ENCODE measurements around the gene COL6A2. TPM values are rescaled to one million over a fixed set of nuclear protein-coding genes. Genes with fewer than 3 reads are reported as not detected.
"Not testable (repeated sequence)": the region's sequence is repeated elsewhere in the genome, so short reads cannot be mapped to it uniquely, and the experiment has no call there.

Gene COL6A2
- total RNA-seq, 1 donor from 2014 or later, result 373 TPM

DNA sequence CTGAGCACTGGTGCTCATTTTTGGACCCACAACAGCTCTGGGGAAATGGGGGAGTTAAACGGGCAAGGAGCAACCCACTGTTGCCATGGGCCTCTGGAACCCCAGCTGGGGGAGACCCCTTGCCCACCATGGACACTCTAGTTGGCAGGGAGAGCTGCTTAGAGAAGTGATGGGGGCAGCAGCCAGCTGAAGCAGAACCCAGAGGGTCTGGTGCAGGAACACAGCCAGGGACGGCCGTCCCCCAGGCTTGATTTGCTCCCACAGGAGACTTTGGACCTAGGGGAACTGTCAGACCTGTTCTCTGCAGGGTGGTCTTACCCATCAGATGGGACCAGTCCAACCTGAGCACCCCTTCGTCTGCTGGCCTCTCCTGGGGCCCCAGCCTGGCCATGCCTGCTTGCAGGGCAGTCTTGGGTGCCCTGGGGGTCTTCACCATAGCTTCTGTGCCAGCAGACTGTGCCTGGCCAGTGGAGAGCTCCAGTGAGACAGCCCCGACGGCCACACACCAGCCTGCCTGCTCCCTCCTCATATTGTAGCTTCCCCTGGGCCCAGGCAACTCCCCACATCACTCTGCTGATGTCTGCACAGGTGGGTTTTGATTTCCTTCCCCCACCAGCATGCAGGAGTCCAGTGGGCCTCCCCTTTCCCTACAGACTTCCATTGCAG lies 75.1 kb downstream of the COL6A2 start:
- DNase-seq (ENCODE audit: low read depth), result no peak
- H3K36me3 ChIP-seq (ENCODE audit: control insufficient read depth, insufficient read depth, low read length), result no peaks in the 10 kb centered on the region
- no peak overlapping the region for H3K4me3 ChIP-seq (ENCODE audit: low read depth, low read length)
- TF ChIP-seq, protein P1, sequence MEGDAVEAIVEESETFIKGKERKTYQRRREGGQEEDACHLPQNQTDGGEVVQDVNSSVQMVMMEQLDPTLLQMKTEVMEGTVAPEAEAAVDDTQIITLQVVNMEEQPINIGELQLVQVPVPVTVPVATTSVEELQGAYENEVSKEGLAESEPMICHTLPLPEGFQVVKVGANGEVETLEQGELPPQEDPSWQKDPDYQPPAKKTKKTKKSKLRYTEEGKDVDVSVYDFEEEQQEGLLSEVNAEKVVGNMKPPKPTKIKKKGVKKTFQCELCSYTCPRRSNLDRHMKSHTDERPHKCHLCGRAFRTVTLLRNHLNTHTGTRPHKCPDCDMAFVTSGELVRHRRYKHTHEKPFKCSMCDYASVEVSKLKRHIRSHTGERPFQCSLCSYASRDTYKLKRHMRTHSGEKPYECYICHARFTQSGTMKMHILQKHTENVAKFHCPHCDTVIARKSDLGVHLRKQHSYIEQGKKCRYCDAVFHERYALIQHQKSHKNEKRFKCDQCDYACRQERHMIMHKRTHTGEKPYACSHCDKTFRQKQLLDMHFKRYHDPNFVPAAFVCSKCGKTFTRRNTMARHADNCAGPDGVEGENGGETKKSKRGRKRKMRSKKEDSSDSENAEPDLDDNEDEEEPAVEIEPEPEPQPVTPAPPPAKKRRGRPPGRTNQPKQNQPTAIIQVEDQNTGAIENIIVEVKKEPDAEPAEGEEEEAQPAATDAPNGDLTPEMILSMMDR (IDR thresholded peaks at IDR 0.05; ENCODE audit: insufficient read depth, low read length, poor library complexity, severe bottlenecking), result no peak
- H3K27me3 ChIP-seq (ENCODE audit: control insufficient read depth, insufficient read depth, low read length), result no peaks in the 10 kb centered on the region

DNA sequence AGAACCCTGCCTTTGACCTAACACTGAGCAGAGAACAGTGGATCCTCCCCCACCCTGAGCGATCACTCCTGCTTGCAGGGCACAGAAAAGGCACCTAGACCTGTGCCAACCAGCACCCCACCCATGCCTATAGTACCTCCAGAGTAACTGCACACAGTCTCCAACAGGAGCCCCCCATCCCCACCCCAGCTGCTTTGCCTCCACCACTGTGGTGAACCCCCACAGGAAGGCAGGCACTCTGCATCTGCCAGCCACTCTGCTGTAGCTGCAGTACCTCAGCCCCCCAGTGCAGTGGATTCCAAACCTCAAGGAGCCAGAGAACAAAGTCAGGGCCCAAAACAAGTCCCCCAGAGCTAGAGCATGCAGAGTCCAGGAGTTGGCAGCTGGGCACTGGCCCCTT lies 75.7 kb downstream of the COL6A2 start:
- no peak overlapping the region for H3K4me3 ChIP-seq (ENCODE audit: low read depth, low read length)
- H3K36me3 ChIP-seq (ENCODE audit: control insufficient read depth, insufficient read depth, low read length), result no peaks in the 10 kb centered on the region
- no peaks in the 10 kb centered on the region for H3K27me3 ChIP-seq (ENCODE audit: control insufficient read depth, insufficient read depth, low read length)
- TF ChIP-seq, protein P1 (IDR thresholded peaks at IDR 0.05; ENCODE audit: insufficient read depth, low read length, poor library complexity, severe bottlenecking), result no peak
- DNase-seq (ENCODE audit: low read depth), result no peak

DNA sequence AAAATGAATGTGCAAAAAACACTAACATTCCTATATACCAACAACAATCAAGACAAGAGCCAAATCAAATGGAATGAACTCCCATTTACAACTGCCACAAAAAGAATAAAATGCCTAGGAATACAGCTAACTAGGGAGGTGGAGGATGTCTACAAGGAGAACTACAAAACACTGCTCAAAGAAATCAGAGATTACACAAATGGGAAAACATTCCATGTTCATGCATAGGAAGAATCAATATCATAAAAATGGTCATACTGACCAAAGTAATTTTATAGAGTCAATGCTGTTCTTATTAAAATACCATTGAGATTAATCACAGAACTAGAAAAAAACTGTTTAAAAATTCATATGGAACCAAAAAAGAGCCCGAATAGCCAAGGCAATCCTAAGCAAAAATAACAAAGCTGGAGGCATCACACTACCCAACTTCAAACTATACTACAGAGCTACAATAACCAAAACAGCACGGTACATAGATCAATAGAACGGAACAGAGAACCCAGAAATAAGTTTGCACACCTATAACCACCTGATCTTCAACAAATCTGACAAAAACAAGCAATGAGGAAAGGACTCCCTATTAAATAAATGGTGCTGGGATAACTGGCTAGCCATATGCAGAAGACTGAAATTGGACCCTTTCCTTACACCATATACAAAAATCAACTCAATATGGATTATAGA lies 78.7 kb downstream of the COL6A2 start:
- H3K27me3 ChIP-seq (ENCODE audit: control insufficient read depth, insufficient read depth, low read length); H3K36me3 ChIP-seq (ENCODE audit: control insufficient read depth, insufficient read depth, low read length); DNase-seq (ENCODE audit: low read depth); H3K4me3 ChIP-seq (ENCODE audit: low read depth, low read length): not testable (repeated sequence)

DNA sequence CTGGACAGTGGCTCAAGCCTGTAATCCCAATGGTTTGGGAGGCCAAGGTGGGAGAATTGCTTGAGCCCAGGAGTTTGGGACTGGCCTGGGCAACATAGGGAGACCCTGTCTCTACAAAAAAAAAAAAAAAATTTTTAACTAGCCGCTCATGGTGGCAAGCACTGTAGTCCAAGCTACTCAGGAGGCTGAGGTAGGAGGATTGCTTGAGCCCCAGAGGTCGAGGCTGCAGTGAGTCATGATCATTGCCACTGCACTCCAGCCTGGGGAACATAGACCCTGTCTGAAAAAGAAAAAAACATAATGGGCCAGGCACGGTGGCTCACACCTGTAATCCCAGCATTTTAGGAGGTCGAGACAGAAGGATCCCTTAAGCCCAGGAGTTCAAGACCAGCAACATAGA lies 81.0 kb downstream of the COL6A2 start:
- no peaks in the 10 kb centered on the region for H3K36me3 ChIP-seq (ENCODE audit: control insufficient read depth, insufficient read depth, low read length)
- no peaks in the 10 kb centered on the region for H3K27me3 ChIP-seq (ENCODE audit: control insufficient read depth, insufficient read depth, low read length)
- DNase-seq (ENCODE audit: low read depth), result no peak
- H3K4me3 ChIP-seq (ENCODE audit: low read depth, low read length), result no peak overlapping the region
- TF ChIP-seq, protein P1 (IDR thresholded peaks at IDR 0.05; ENCODE audit: insufficient read depth, low read length, poor library complexity, severe bottlenecking), result no peak

Other genes with a start within 250 kb of the COL6A2 start
- 226 and 298 TPM in 2 replicates for gene COL6A1, start 116.3 kb upstream of the COL6A2 start, total RNA-seq
- 0.33 TPM in 1 of 2 replicates, not detected in the other for gene FTCD, start 57.5 kb downstream of the COL6A2 start, total RNA-seq
- gene SPATC1L, start 86.3 kb downstream of the COL6A2 start, total RNA-seq, result 10.9 and 16.7 TPM in 2 replicates
- 74.5 and 93.0 TPM in 2 replicates for gene LSS, start 130.7 kb downstream of the COL6A2 start, total RNA-seq
- gene MCM3AP, start 187.5 kb downstream of the COL6A2 start, total RNA-seq, result 63.7 and 81.6 TPM in 2 replicates
- 19.4 and 23.7 TPM in 2 replicates for gene YBEY, start 188.2 kb downstream of the COL6A2 start, total RNA-seq
- 1.5 and 2.5 TPM in 2 replicates for gene C21orf58, start 225.8 kb downstream of the COL6A2 start, total RNA-seq
- 21.6 and 22.2 TPM in 2 replicates for gene PCNT, start 226.0 kb downstream of the COL6A2 start, total RNA-seq

All from kidney epithelial cell (primary cell).